ENCODE results near the gene SRSF2. TPM values are rescaled to one million over a fixed set of nuclear protein-coding genes. Genes with fewer than 3 reads are reported as not detected.

Gene SRSF2
- total and polyA plus RNA-seq, 5 donors from 2014 or later, result 86.0 to 444 (median 97.5) TPM

DNA sequence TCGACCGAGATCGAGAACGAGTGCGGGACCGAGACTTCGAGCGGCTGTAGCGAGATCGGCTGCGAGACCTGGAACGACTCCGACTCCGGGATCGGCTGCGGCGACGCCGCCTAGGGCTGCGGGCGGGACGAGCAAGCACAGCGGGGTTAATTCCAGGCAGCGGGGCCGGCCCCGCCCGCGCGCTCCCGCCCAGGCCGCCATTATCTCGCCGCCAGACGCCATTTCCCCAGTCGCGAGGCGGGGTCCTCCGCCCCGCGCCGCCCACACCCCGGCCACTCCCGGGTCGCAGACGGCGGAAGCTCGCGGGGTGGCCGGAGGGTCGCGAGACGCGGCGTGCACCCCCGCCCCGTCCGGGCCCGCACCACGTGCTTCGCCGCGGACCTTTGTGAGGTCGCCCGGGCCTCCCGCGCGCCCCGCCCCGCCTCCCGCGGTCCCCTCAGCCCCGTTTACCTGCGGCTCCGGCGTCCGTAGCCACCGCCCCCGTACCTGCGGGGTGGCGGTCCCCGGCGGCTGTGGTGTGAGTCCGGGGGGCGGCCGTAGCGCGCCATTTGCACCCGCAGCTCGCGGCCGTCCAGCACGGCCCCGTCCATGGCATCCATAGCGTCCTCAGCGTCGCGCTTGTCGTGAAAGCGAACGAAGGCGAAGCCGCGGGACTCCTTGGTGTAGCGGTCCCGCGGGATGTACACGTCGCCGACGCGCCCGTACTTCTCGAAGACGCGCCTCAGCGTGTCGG lies 616 bp downstream of the SRSF2 start:
- H3K4me1 Mint-ChIP-seq, result peaks cover 34 to 70% (median 56%) of the 10 kb centered on the region in 4 donors
- H3K27ac Mint-ChIP-seq, result peak overlapping the region; percentile 99
- no peaks in the 10 kb centered on the region for H3K9me3 ChIP-seq (ENCODE audit: control insufficient read depth in 2 of 2, low read length in 2 of 2)
- peak overlapping the region; percentile 90 for H3K4me3 ChIP-seq (ENCODE audit: low read depth, low read length)
- peaks cover 36% of the 10 kb centered on the region for H3K36me3 Mint-ChIP-seq
- peak; percentile 7 for ATAC-seq (ENCODE audit: low read depth in 2 of 2)
- peak overlapping the region; percentile 99 for H3K27ac ChIP-seq (ENCODE audit: insufficient read depth, low read length, poor library complexity, severe bottlenecking)
- no peaks in the 10 kb centered on the region for H3K27me3 ChIP-seq (ENCODE audit: control insufficient read depth, insufficient read depth, low read length)
- H3K36me3 ChIP-seq (ENCODE audit: control insufficient read depth, insufficient read depth, low read length), result peaks cover 41% of the 10 kb centered on the region
- H3K4me3 Mint-ChIP-seq, result peak overlapping the region; percentile 88 to 97 (median 96)
- peaks cover 0 to 3% (median 0%) of the 10 kb centered on the region in 7 donors for H3K9me3 Mint-ChIP-seq
- peak; percentile 58 to 76 (median 67) for DNase-seq
- H3K27me3 Mint-ChIP-seq, result peaks cover 10% of the 10 kb centered on the region
- peaks cover 64% of the 10 kb centered on the region for H3K4me1 ChIP-seq (ENCODE audit: control insufficient read depth, insufficient read depth, low read length, poor library complexity, severe bottlenecking)

DNA sequence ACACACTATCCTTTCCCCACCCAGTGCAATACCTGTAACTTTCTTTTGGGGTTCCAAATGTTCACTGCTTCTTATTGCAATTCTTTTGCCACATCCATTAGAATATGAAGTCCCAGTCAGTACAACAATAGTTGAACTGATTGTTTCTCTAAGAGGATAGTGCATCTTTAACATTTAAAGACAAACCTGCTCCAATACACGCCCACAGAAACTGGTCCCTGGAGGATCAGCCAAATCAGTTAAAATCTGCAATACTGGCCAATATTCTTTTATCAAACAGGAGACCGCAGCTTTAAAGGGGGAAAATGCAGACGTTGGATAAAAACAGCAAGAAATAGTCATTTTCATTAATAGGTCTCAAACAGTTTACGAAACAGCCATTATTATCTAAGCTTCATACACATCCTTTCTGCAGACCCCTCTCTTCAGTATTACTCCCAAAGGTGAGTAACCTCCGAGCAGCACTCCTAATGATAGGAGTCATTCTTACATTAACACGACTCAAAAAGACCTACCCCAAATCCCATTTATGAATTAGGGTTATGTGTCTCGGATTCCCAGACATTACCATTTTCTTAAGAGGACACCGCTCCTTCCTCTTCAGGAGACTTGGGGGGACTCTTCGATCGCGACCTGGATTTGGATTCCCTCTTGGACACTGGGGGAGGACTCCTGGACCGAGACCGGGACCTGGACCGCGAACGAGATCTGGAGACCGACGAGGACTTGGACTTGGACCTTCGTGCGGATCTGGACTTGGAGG lies 1.4 kb downstream of the SRSF2 start:
- Histone ChIP-seq H3K27ac (ENCODE audit: insufficient read depth, low read length, poor library complexity, severe bottlenecking) (peak overlapping the region; percentile 99), H3K4me3 (ENCODE audit: low read depth, low read length) (peak overlapping the region; percentile 90), H3K36me3 (ENCODE audit: control insufficient read depth, insufficient read depth, low read length) (peaks cover 45% of the 10 kb centered on the region), H3K4me1 (ENCODE audit: control insufficient read depth, insufficient read depth, low read length, poor library complexity, severe bottlenecking) (peaks cover 69% of the 10 kb centered on the region), H3K9me3 (ENCODE audit: control insufficient read depth in 2 of 2, low read length in 2 of 2) (no peaks in the 10 kb centered on the region), H3K27me3 (ENCODE audit: control insufficient read depth, insufficient read depth, low read length) (no peaks in the 10 kb centered on the region)
- Mint-ChIP-seq H3K9me3 (peaks cover 0 to 3% (median 0%) of the 10 kb centered on the region in 7 donors), H3K27me3 (peaks cover 10% of the 10 kb centered on the region), H3K4me3 (peak overlapping the region; percentile 88 to 97 (median 96)), H3K36me3 (peaks cover 40% of the 10 kb centered on the region), H3K27ac (peak overlapping the region; percentile 94 to 99 (median 99)), H3K4me1 (peaks cover 31 to 70% (median 57%) of the 10 kb centered on the region in 4 donors)
- ATAC-seq (ENCODE audit: low read depth in 2 of 2), result no peak
- no peak for DNase-seq

DNA sequence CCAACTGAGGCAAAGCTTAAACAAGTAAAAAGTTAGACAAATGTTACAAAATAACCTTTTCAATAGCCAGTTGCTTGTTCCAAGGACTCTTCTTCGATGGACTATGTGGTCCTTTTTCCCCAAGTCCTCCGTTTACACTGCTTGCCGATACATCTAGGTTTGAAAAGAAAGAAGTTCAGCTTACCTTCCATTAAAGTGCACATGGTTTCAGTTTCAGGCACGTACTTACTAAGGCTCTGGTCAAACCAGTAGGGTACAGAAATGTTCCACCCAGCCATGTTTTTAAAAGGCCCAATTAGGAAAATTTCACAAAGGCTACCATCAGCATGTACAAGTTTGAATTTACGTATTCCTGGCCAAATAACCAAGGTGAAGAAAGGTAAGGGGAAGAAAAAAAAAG lies 2.1 kb downstream of the SRSF2 start:
- peak overlapping the region; percentile 94 to 99 (median 99) for H3K27ac Mint-ChIP-seq
- Histone ChIP-seq H3K9me3 (ENCODE audit: control insufficient read depth in 2 of 2, low read length in 2 of 2) (no peaks in the 10 kb centered on the region), H3K4me3 (ENCODE audit: low read depth, low read length) (peak overlapping the region; percentile 90), H3K27ac (ENCODE audit: insufficient read depth, low read length, poor library complexity, severe bottlenecking) (peak overlapping the region; percentile 99), H3K36me3 (ENCODE audit: control insufficient read depth, insufficient read depth, low read length) (peaks cover 48% of the 10 kb centered on the region), H3K27me3 (ENCODE audit: control insufficient read depth, insufficient read depth, low read length) (no peaks in the 10 kb centered on the region), H3K4me1 (ENCODE audit: control insufficient read depth, insufficient read depth, low read length, poor library complexity, severe bottlenecking) (peaks cover 75% of the 10 kb centered on the region)
- peaks cover 24 to 69% (median 57%) of the 10 kb centered on the region in 4 donors for H3K4me1 Mint-ChIP-seq
- peaks cover 0 to 3% (median 0%) of the 10 kb centered on the region in 7 donors for H3K9me3 Mint-ChIP-seq
- H3K27me3 Mint-ChIP-seq, result peaks cover 10% of the 10 kb centered on the region
- H3K36me3 Mint-ChIP-seq, result peaks cover 40% of the 10 kb centered on the region
- DNase-seq (peak in 1 of 3 donors; percentile 70), ATAC-seq (ENCODE audit: low read depth in 2 of 2) (no peak)
- H3K4me3 Mint-ChIP-seq, result peak overlapping the region; percentile 88 to 97 (median 96)

DNA sequence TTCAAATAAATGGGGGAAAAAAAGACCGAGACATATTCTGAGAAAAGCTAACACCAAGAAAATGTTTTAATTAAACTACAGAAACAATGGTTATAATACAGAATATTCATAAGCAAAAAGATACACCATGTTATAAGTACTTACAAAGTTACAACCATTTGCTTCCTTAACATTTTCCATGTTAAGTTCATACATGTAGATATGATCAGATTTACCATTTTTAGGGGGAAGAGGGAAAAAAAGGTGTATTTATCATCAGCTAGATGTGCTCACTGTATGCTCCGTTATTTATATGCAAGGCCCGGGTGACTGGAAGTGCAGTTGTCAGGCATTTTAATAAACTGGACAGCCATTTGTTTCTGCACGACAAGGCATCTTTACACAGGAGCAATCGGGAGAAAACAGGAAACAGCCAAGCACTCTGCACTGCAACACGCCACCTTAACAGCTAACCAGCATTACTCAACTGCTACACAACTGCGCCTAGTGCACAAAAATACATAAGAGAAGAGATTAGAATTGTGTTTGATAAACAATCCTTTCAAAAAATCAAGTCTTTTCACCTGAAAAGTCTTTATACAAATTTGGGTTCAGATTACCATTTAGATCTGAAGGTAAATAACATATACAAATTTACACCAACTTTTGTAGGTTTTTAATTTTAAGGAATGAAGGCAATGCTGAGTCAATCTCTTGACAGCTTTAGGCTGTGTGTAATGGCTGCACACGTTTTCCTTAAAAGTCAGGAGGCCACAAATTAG lies 2.9 kb downstream of the SRSF2 start:
- DNase-seq (peak in 1 of 3 donors; percentile 64), ATAC-seq (ENCODE audit: low read depth in 2 of 2) (no peak)
- Mint-ChIP-seq H3K36me3 (peaks cover 43% of the 10 kb centered on the region), H3K27me3 (peaks cover 10% of the 10 kb centered on the region), H3K27ac (peak overlapping the region; percentile 94 to 99 (median 99)), H3K4me3 (peak overlapping the region; percentile 88 to 97 (median 96)), H3K9me3 (peaks cover 0 to 3% (median 0%) of the 10 kb centered on the region in 7 donors), H3K4me1 (peaks cover 27 to 71% (median 57%) of the 10 kb centered on the region in 4 donors)
- Histone ChIP-seq H3K36me3 (ENCODE audit: control insufficient read depth, insufficient read depth, low read length) (peaks cover 50% of the 10 kb centered on the region), H3K4me3 (ENCODE audit: low read depth, low read length) (peak overlapping the region; percentile 90), H3K27ac (ENCODE audit: insufficient read depth, low read length, poor library complexity, severe bottlenecking) (peak overlapping the region; percentile 99), H3K27me3 (ENCODE audit: control insufficient read depth, insufficient read depth, low read length) (no peaks in the 10 kb centered on the region), H3K9me3 (ENCODE audit: control insufficient read depth in 2 of 2, low read length in 2 of 2) (no peaks in the 10 kb centered on the region), H3K4me1 (ENCODE audit: control insufficient read depth, insufficient read depth, low read length, poor library complexity, severe bottlenecking) (peaks cover 77% of the 10 kb centered on the region)

DNA sequence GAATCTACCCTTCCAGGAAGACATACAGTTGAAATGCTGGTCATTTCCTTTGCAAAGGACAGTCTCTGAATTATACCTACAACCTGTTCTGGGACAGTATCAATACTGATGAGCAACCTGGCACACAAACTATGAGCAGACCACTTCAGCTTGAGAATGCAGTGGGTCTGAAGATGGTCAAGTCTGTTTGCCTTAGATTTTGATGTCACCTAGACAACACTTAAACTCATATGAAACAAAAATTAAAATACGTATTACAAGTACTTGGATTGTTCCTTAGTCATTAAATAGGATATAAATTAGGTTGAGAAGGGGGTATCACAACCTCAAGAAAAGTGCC lies 3.5 kb downstream of the SRSF2 start:
- DNase-seq (no peak), ATAC-seq (ENCODE audit: low read depth in 2 of 2) (no peak)
- Mint-ChIP-seq H3K9me3 (peaks cover 0 to 3% (median 0%) of the 10 kb centered on the region in 7 donors), H3K27me3 (peaks cover 10% of the 10 kb centered on the region), H3K27ac (peak overlapping the region in 2 of 3 donors; percentile 65 to 99), H3K36me3 (peaks cover 44% of the 10 kb centered on the region), H3K4me1 (peaks cover 29 to 71% (median 53%) of the 10 kb centered on the region in 4 donors), H3K4me3 (peak overlapping the region; percentile 88 to 97 (median 96))
- Histone ChIP-seq H3K9me3 (ENCODE audit: control insufficient read depth in 2 of 2, low read length in 2 of 2) (no peaks in the 10 kb centered on the region), H3K27me3 (ENCODE audit: control insufficient read depth, insufficient read depth, low read length) (no peaks in the 10 kb centered on the region), H3K36me3 (ENCODE audit: control insufficient read depth, insufficient read depth, low read length) (peaks cover 51% of the 10 kb centered on the region), H3K4me3 (ENCODE audit: low read depth, low read length) (peak overlapping the region; percentile 90), H3K4me1 (ENCODE audit: control insufficient read depth, insufficient read depth, low read length, poor library complexity, severe bottlenecking) (peaks cover 77% of the 10 kb centered on the region), H3K27ac (ENCODE audit: insufficient read depth, low read length, poor library complexity, severe bottlenecking) (peak overlapping the region; percentile 99)

DNA sequence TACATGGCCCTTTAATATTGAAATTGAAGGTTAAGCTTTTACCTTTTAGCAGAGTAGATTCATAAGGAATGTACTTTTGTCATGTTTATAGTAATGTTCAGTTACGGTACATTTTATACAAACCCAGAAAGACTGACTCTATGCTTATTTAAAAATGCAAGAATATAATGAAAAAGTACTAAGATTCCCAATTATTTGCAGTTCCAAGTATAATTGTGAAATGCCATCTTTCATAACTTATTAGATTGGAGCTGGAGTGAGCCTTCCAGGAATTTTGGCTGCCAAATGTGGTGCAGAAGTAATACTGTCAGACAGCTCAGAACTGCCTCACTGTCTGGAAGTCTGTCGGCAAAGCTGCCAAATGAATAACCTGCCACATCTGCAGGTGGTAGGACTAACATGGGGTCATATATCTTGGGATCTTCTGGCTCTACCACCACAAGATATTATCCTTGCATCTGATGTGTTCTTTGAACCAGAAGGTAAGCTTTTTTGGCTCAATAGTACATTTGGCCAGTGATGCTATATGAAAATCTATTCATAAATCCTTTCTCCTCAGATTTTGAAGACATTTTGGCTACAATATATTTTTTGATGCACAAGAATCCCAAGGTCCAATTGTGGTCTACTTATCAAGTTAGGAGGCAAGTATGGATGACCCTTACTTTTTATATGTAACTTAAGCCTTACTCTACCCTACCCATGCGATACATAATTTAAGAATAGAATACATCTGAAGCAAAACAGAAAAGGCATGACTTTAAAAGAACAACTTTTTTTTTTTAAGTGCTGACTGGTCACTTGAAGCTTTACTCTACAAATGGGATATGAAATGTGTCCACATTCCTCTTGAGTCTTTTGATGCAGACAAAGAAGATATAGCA lies 4.2 kb downstream of the SRSF2 start:
- Mint-ChIP-seq H3K27ac (peak overlapping the region; percentile 43 to 99 (median 65)), H3K4me1 (peaks cover 29 to 71% (median 51%) of the 10 kb centered on the region in 4 donors), H3K27me3 (peaks cover 6% of the 10 kb centered on the region), H3K36me3 (peaks cover 44% of the 10 kb centered on the region), H3K9me3 (peaks cover 0 to 3% (median 0%) of the 10 kb centered on the region in 7 donors), H3K4me3 (peak overlapping the region; percentile 88 to 97 (median 96))
- H3K27ac ChIP-seq (ENCODE audit: insufficient read depth, low read length, poor library complexity, severe bottlenecking), result peak overlapping the region; percentile 42
- peaks cover 51% of the 10 kb centered on the region for H3K36me3 ChIP-seq (ENCODE audit: control insufficient read depth, insufficient read depth, low read length)
- peaks cover 77% of the 10 kb centered on the region for H3K4me1 ChIP-seq (ENCODE audit: control insufficient read depth, insufficient read depth, low read length, poor library complexity, severe bottlenecking)
- no peaks in the 10 kb centered on the region for H3K9me3 ChIP-seq (ENCODE audit: control insufficient read depth in 2 of 2, low read length in 2 of 2)
- DNase-seq (no peak), ATAC-seq (ENCODE audit: low read depth in 2 of 2) (no peak)
- peak overlapping the region; percentile 90 for H3K4me3 ChIP-seq (ENCODE audit: low read depth, low read length)
- no peaks in the 10 kb centered on the region for H3K27me3 ChIP-seq (ENCODE audit: control insufficient read depth, insufficient read depth, low read length)

Data from CD4-positive, CD25-positive, alpha-beta regulatory T cell (primary cell).